GM12878 (cell line): ENCODE data around the gene CDK4. TPM values are rescaled to one million over a fixed set of nuclear protein-coding genes. Genes with fewer than 3 reads are reported as not detected.

Experiments used
- ATAC-seq: fragments of 200-7000 bp; cut with Tn5 transposase; 3 replicates; pipeline ENCODE4 v1.9.1; 2020; ENCODE audit warnings: mild to moderate bottlenecking, moderate library complexity
- Bru-seq: library from RNA; stranded (reverse); fragments of 400-500 nt; gene quantifications from one replicate; lab custom pipeline; 2021; lab: Mats Ljungman, UMichigan
- BruChase-seq, 2 experiments: library from RNA; stranded (reverse); fragments of 400-500 nt; gene quantifications; one replicate each; lab custom pipeline; 2021; lab: Mats Ljungman, UMichigan
- BruUV-seq: library from RNA; stranded (reverse); fragments of 400-500 nt; replicated peaks from 2 replicates; lab custom pipeline; 2021; lab: Mats Ljungman, UMichigan
- CTCF ChIA-PET: fragments of 300-600 bp; sonication (Branson Sonifier 250); formaldehyde crosslinking; extraction: SDS; loops from one replicate; lab custom pipeline; 2021; ENCODE audit warnings: inconsistent platforms; lab: Yijun Ruan, JAX
- POLR2A ChIA-PET: fragments of 350-600 bp; formaldehyde crosslinking; extraction: SDS; loops from one replicate; lab custom pipeline; 2021; ENCODE audit warnings: inconsistent platforms; lab: Charles Lee
- RAD21 ChIA-PET: fragments of 300-600 bp; sonication (Branson Sonifier 250); formaldehyde crosslinking; loops from one replicate; lab custom pipeline; 2023; ENCODE audit warnings: antibody characterized with exemption; ENCODE audit not compliant: unreplicated experiment; lab: Charles Lee
- SMC1A ChIA-PET: fragments of 300-600 bp; sonication (Branson Sonifier 250); formaldehyde crosslinking; loops from one replicate; lab custom pipeline; 2023; ENCODE audit not compliant: unreplicated experiment, uncharacterized antibody; lab: Charles Lee
- DNase-seq: peaks from one replicate; pipeline ENCODE4 v3.0.0-alpha.2; 2011; ENCODE audit warnings: low read depth, low spot score
- FAIRE-seq: peaks from 3 replicates; lab custom pipeline; 2011; peaks lifted over from hg19 to GRCh38; lab: Jason Lieb, UNC
- H2AFZ ChIP-seq: 2 replicates; pipeline ENCODE4 v1.6.0; 2011; ENCODE audit warnings: low read depth, low read length, control low read depth; ENCODE audit not compliant: control insufficient read depth
- H3K27ac ChIP-seq: 2 replicates; pipeline ENCODE4 v1.5.1; 2011; ENCODE audit warnings: control low read depth; ENCODE audit not compliant: control insufficient read depth, insufficient read depth
- H3K27me3 ChIP-seq, 2 experiments: replicated peaks in 1 of 2; 2 replicates each; pipeline versions ENCODE4 v1.6.0 to v1.6.1; 2011; ENCODE audit warnings: low read length in 1 of 2; ENCODE audit not compliant: control insufficient read depth in 2 of 2, insufficient read depth in 2 of 2
- H3K36me3 ChIP-seq, 2 experiments: 2 replicates each; pipeline ENCODE4 v1.5.1; 2011; ENCODE audit warnings: low read length in 1 of 2; ENCODE audit not compliant: control insufficient read depth in 2 of 2, insufficient read depth in 2 of 2
- H3K4me1 ChIP-seq: 2 replicates; pipeline ENCODE4 v1.6.1; 2011; ENCODE audit warnings: mild to moderate bottlenecking, low read length, moderate library complexity, mixed read lengths; ENCODE audit not compliant: control insufficient read depth, insufficient read depth
- H3K4me2 ChIP-seq: 2 replicates; pipeline ENCODE4 v1.6.0; 2011; ENCODE audit warnings: control low read depth; ENCODE audit not compliant: control insufficient read depth, insufficient read depth
- H3K4me3 ChIP-seq: fragments of 200-600 bp; sonication (generic); 2 replicates; pipeline ENCODE4 v1.5.1; 2016
- H3K79me2 ChIP-seq: 2 replicates; pipeline ENCODE4 v1.6.0; 2011; ENCODE audit warnings: low read length; ENCODE audit not compliant: control insufficient read depth, insufficient read depth
- H3K9ac ChIP-seq: 2 replicates; pipeline ENCODE4 v1.8.0; 2011; ENCODE audit warnings: low read length, control low read depth, mixed read lengths; ENCODE audit not compliant: control insufficient read depth, insufficient read depth
- H3K9me3 ChIP-seq: replicated peaks from 3 replicates; pipeline ENCODE4 v1.5.1; 2011; ENCODE audit warnings: mild to moderate bottlenecking, low read length; ENCODE audit not compliant: control insufficient read depth, insufficient read depth
- H4K20me1 ChIP-seq: 2 replicates; pipeline ENCODE4 v1.6.0; 2011; ENCODE audit not compliant: control insufficient read depth, insufficient read depth
- BCLAF1 ChIP-seq: fragments of 450-650 bp; IDR thresholded peaks from 2 replicates; pipeline ENCODE4 v1.6.1; 2017; ENCODE audit warnings: antibody characterized with exemption, mild to moderate bottlenecking, moderate library complexity
- HSF1 ChIP-seq: fragments of 150-350 bp; IDR thresholded peaks from 2 replicates; pipeline ENCODE4 v1.6.1; 2014; ENCODE audit warnings: mild to moderate bottlenecking, low read depth, low read length
- MYC ChIP-seq: IDR thresholded peaks from 2 replicates; pipeline ENCODE4 v1.6.1; 2011; ENCODE audit warnings: mild to moderate bottlenecking, low read length, moderate library complexity, inconsistent platforms; ENCODE audit not compliant: insufficient read depth, insufficient replicate concordance, insufficient read length, severe bottlenecking
- TAF1 ChIP-seq: IDR thresholded peaks from 2 replicates; pipeline ENCODE4 v1.6.1; 2011; ENCODE audit warnings: mild to moderate bottlenecking, low read depth, low read length, borderline replicate concordance
- TARDBP ChIP-seq: IDR thresholded peaks from 2 replicates; pipeline ENCODE4 v1.6.1; 2016; ENCODE audit warnings: borderline replicate concordance
- ZBTB40 ChIP-seq: fragments of 450-650 bp; IDR thresholded peaks from 2 replicates; pipeline ENCODE4 v1.6.1; 2016; ENCODE audit warnings: mild to moderate bottlenecking, moderate library complexity, borderline replicate concordance
- WGBS: methylation state at CpG from one replicate; pipeline ENCODE4 v1.1.6; 2016; ENCODE audit warnings: low lambda C conversion rate; ENCODE audit not compliant: insufficient replicate concordance, insufficient coverage; ENCODE audit errors: missing lambda C conversion rate; 5-methylcytosine and 5-hydroxymethylcytosine counted together
- in situ Hi-C: fragments of 300-500 bp; cut with MboI; formaldehyde crosslinking; loops from 9 replicates; pipeline ENCODE4 v1.14.3; 2018; ENCODE audit warnings: mixed read lengths
- intact Hi-C: fragments of 100-400 bp; cut with micrococcal nuclease; formaldehyde crosslinking; loops from one replicate; pipeline ENCODE4 v1.14.2; 2022; ENCODE audit not compliant: unreplicated experiment
- long read RNA-seq, 2 experiments: library from polyadenylated mRNA; unstranded; transcript quantifications; one replicate each; pipeline ENCODE4 v2.0.0, GENCODE V29; 2019 to 2020
- polyA minus RNA-seq, 3 experiments: library from RNA; depleted of rRNA, polyadenylated mRNA; stranded (reverse); fragments of >200 nt; gene quantifications; 2 replicates each; pipeline ENCODE4 v1.2.3, GENCODE V29; 2011
- polyA plus RNA-seq, 11 experiments: library from polyadenylated mRNA; depleted of rRNA in 4 of 11; unstranded in 6 of 11; stranded (reverse) in 5 of 11; fragments of >200 nt; fragmentation: Nextera tagmentation in 4 of 11; fragmentation: Illumina TruSeq in 1 of 11; extraction: Ambion mirVana in 4 of 11; extraction: Trizol in 1 of 11; gene quantifications; 1 replicate in 1 of 11; 2 replicates in 10 of 11; pipeline versions ENCODE4 v1.2.1 to v1.2.3, GENCODE V29; 2011 to 2016; ENCODE audit warnings: inconsistent platforms in 2 of 11, missing spikeins in 2 of 11, low read depth in 1 of 11
- total RNA-seq, 4 experiments: library from RNA; depleted of rRNA in 3 of 4; stranded (reverse); fragments of >200 nt in 3 of 4; fragmentation: Illumina TruSeq in 1 of 4; extraction: Trizol in 1 of 4; gene quantifications; 2 replicates each; pipeline versions ENCODE4 v1.2.1 to v1.2.3, GENCODE V29; 2013 to 2021

Gene CDK4
- total RNA-seq (2013; cell fraction: nucleolus; rRNA removed): 35.5 and 41.8 TPM in 2 replicates
- 201 and 202 TPM in 2 replicates for total RNA-seq (2014; rRNA removed)
- 116 and 120 TPM in 2 replicates for total RNA-seq (2014; rRNA removed; fragmentation: Illumina TruSeq; extraction: Trizol)
- total RNA-seq (2021): 189 TPM in 2 replicates
- polyA plus RNA-seq (2011; ENCODE audit: low read depth): 74.3 TPM
- polyA plus RNA-seq (2011; rRNA removed): 155 and 251 TPM in 2 replicates
- polyA plus RNA-seq (2011; cell fraction: cytosol; rRNA removed): 241 and 318 TPM in 2 replicates
- 132 and 140 TPM in 2 replicates for polyA plus RNA-seq (2011; cell fraction: nucleus; rRNA removed)
- 98.0 and 98.2 TPM in 2 replicates for polyA plus RNA-seq (2012)
- polyA plus RNA-seq (2014; fragmentation: Illumina TruSeq; extraction: Trizol): 213 and 240 TPM in 2 replicates
- 10 to 100 TPM; 26.1 to 45.7 TPM for polyA plus RNA-seq (2014; fragmentation: Nextera tagmentation; extraction: Ambion mirVana)
- 237 and 311 TPM in 2 replicates for polyA plus RNA-seq (2014; rRNA removed)
- 100 to 1,000 TPM; 344 to 385 TPM for polyA plus RNA-seq (2016; fragmentation: Nextera tagmentation; extraction: Ambion mirVana)
- 134 and 149 TPM in 2 replicates for polyA minus RNA-seq (2011; rRNA and poly(A)+ RNA removed)
- polyA minus RNA-seq (2011; cell fraction: cytosol; rRNA and poly(A)+ RNA removed): 49.7 and 57.6 TPM in 2 replicates
- polyA minus RNA-seq (2011; cell fraction: nucleus; rRNA and poly(A)+ RNA removed): 32.0 and 54.1 TPM in 2 replicates
- Bru-seq, nascent RNA: percentile 89 among the genes with signal in this experiment
- BruChase-seq, experiment 1, labeled RNA remaining after a 6-hour chase: percentile 91 among the genes with signal in this experiment
- BruChase-seq, experiment 2, labeled RNA remaining after a 2-hour chase: percentile 88 among the genes with signal in this experiment
- long read RNA-seq, experiment 1, transcript CDK4-201 (8 exons, 2,076 nt): major isoform, 129 of 151 reads
- long read RNA-seq, experiment 1, partial matches to known transcripts: 4 of 151 reads
- long read RNA-seq, experiment 1, other reads (novel, unspliced or antisense): 17 of 151 reads
- long read RNA-seq, experiment 2, transcript CDK4-201 (8 exons, 2,076 nt): major isoform, 112 of 129 reads
- long read RNA-seq, experiment 2, partial matches to known transcripts: 8 of 129 reads
- long read RNA-seq, experiment 2, other reads (novel, unspliced or antisense): 8 of 129 reads

GRCh38 chr12:57751788-57752667 lies at the start of gene CDK4:
Gene CDK4, minus strand, starts transcription at chr12:57752310. Its CDS starts 593 bp downstream, at chr12:57751717.
- RAD21 ChIA-PET: interaction anchor here (0.6 to 1.1 kb wide), 5 partner anchors 10 to 189 kb away, joined by 3 to 5 read pairs (median 3); no protein-coding TSS in a partner anchor
- in situ Hi-C loops (no loop called here), intact Hi-C loops (loop anchor here (10.0 kb wide), 1 partner anchor 277 kb away; the partner anchor contains the start of gene ARHGAP9)
- Histone ChIP-seq H3K27ac (peak within 1 kb of the TSS; percentile 94), H3K36me3 (peaks cover 6 to 7% of the 10 kb centered on the region in 2 experiments), H3K4me1 (peaks cover 27% of the 10 kb centered on the region), H3K9ac (peak within 1 kb of the TSS; percentile 99), H3K4me2 (peak within 1 kb of the TSS; percentile 78), H3K27me3 (no peaks in the 10 kb centered on the region), H3K79me2 (peaks cover 30% of the 10 kb centered on the region), H2AFZ (peak within 1 kb of the TSS; percentile 83), H3K4me3 (peak within 1 kb of the TSS; percentile 79), H4K20me1 (no peaks in the 10 kb centered on the region), H3K9me3 (no peaks in the 10 kb centered on the region)
- 0% methylated on average over 56 of the region's 58 CpGs for WGBS
- ATAC-seq: peak; percentile 85
- SMC1A ChIA-PET: no interaction called here
- POLR2A ChIA-PET: interaction anchor here (0.6 to 1.2 kb wide), 3 partner anchors 10 to 29 kb away, joined by 4 to 18 read pairs (median 4); no protein-coding TSS in a partner anchor
- BruUV-seq: TSS peak; percentile 89
- DNase-seq: peak; percentile 99
- peak; percentile 95 for FAIRE-seq
- CTCF ChIA-PET: interaction anchor here (0.7 to 1.2 kb wide), 4 partner anchors 8 to 143 kb away, joined by 3 read pairs; no protein-coding TSS in a partner anchor
- TF ChIP-seq HSF1 (no peak), TAF1 (peak; percentile 77), BCLAF1 (no peak), TARDBP (peak; percentile 83), ZBTB40 (peak; percentile 56; the same call in 1 of the 2 replicates), MYC (peak; percentile 74)
